Calu3 (cell line): ENCODE results near the gene ZNF865. TPM values are rescaled to one million over a fixed set of nuclear protein-coding genes. Genes with fewer than 3 reads are reported as not detected.
A peak's percentile ranks its signal among the peaks of the same experiment; 100 is the strongest.

Experiments used
- BruUV-seq: library from RNA; stranded (reverse); fragments of 400-500 nt; replicated peaks from 2 replicates; lab custom pipeline; 2021; lab: Mats Ljungman, UMichigan
- CTCF ChIA-PET: fragments of 300-600 bp; sonication (Branson Sonifier 250); formaldehyde crosslinking; loops from one replicate; lab custom pipeline; 2022; ENCODE audit warnings: antibody characterized with exemption; lab: Charles Lee
- DNase-seq: peaks from one replicate; pipeline ENCODE4 v3.0.0; 2022
- H3K27ac Mint-ChIP-seq: one replicate; pipeline ENCODE4 v1.8.0; 2022; ENCODE audit warnings: mixed read lengths; ENCODE audit not compliant: unreplicated experiment
- H3K27me3 Mint-ChIP-seq: one replicate; pipeline ENCODE4 v1.8.0; 2022; ENCODE audit warnings: mixed read lengths; ENCODE audit not compliant: unreplicated experiment
- H3K36me3 Mint-ChIP-seq: one replicate; pipeline ENCODE4 v1.8.0; 2022; ENCODE audit warnings: mild to moderate bottlenecking, moderate library complexity, mixed read lengths; ENCODE audit not compliant: insufficient read depth, unreplicated experiment
- H3K4me1 Mint-ChIP-seq: one replicate; pipeline ENCODE4 v1.8.0; 2022; ENCODE audit warnings: mild to moderate bottlenecking, low read depth, mixed read lengths; ENCODE audit not compliant: unreplicated experiment
- H3K4me3 Mint-ChIP-seq: one replicate; pipeline ENCODE4 v1.8.0; 2022; ENCODE audit warnings: mild to moderate bottlenecking, low read depth, moderate library complexity, mixed read lengths; ENCODE audit not compliant: unreplicated experiment
- H3K9me3 Mint-ChIP-seq: one replicate; pipeline ENCODE4 v1.8.0; 2022; ENCODE audit warnings: low read depth, mixed read lengths; ENCODE audit not compliant: unreplicated experiment
- CTCF ChIP-seq: fragments of 200-600 bp; IDR thresholded peaks from one replicate; pipeline ENCODE4 v1.8.0; 2022; ENCODE audit warnings: antibody characterized with exemption; ENCODE audit not compliant: unreplicated experiment
- intact Hi-C: fragments of 100-400 bp; cut with micrococcal nuclease; formaldehyde crosslinking; loops from one replicate; pipeline ENCODE4 v1.10.0; 2022; ENCODE audit not compliant: unreplicated experiment
- total RNA-seq: library from RNA; stranded (reverse); gene quantifications from 2 replicates; pipeline ENCODE4 v1.2.3, GENCODE V29; 2022

The ZNF865 gene
- total RNA-seq, 1 experiment from 2014 or later, result 29.6 TPM

- peaks cover 28% of the 10 kb centered on the region for H3K36me3 Mint-ChIP-seq
- H3K9me3 Mint-ChIP-seq, result no peaks in the 10 kb centered on the region
- peaks cover 29% of the 10 kb centered on the region for H3K27me3 Mint-ChIP-seq
- H3K4me1 Mint-ChIP-seq, result peaks cover 10% of the 10 kb centered on the region
- no peak for DNase-seq
- CTCF ChIA-PET, result interaction anchor here (0.7 kb wide), 1 partner anchor 55 kb away, joined by 3 read pairs; no protein-coding TSS in a partner anchor
- no peak for TF ChIP-seq CTCF
- no TSS peak for BruUV-seq
- no peak overlapping the region for H3K4me3 Mint-ChIP-seq
- no peak overlapping the region for H3K27ac Mint-ChIP-seq
- intact Hi-C loops, result no loop called here
Measured at GRCh38 chr19:55590617-55591016, 14.8 kb upstream of the ZNF865 start.

- Mint-ChIP-seq H3K27me3 (peaks cover 19% of the 10 kb centered on the region), H3K9me3 (no peaks in the 10 kb centered on the region), H3K36me3 (peaks cover 32% of the 10 kb centered on the region), H3K27ac (peak overlapping the region; percentile 59), H3K4me1 (peaks cover 1% of the 10 kb centered on the region), H3K4me3 (no peak overlapping the region)
- CTCF ChIA-PET, result no interaction called here
- intact Hi-C loops, result no loop called here
- BruUV-seq, result TSS peak; percentile 17
- no peak for TF ChIP-seq CTCF
- no peak for DNase-seq
Measured at GRCh38 chr19:55591555-55591954, 13.9 kb upstream of the ZNF865 start.

GRCh38 chr19:55592391-55593090 lies 12.9 kb upstream of the ZNF865 start:
- H3K4me3 Mint-ChIP-seq, result no peak overlapping the region
- H3K27me3 Mint-ChIP-seq, result peaks cover 18% of the 10 kb centered on the region
- H3K27ac Mint-ChIP-seq, result no peak overlapping the region
- CTCF ChIA-PET, result no interaction called here
- no peak for DNase-seq
- H3K36me3 Mint-ChIP-seq, result peaks cover 32% of the 10 kb centered on the region
- no TSS peak for BruUV-seq
- intact Hi-C loops, result no loop called here
- TF ChIP-seq CTCF, result no peak
- H3K4me1 Mint-ChIP-seq, result no peaks in the 10 kb centered on the region
- H3K9me3 Mint-ChIP-seq, result no peaks in the 10 kb centered on the region

GRCh38 chr19:55593096-55593772 lies 12.2 kb upstream of the ZNF865 start:
- no TSS peak for BruUV-seq
- Mint-ChIP-seq H3K36me3 (peaks cover 38% of the 10 kb centered on the region), H3K27ac (no peak overlapping the region), H3K4me1 (peaks cover under 1% of the 10 kb centered on the region), H3K9me3 (no peaks in the 10 kb centered on the region), H3K4me3 (no peak overlapping the region), H3K27me3 (peaks cover 18% of the 10 kb centered on the region)
- CTCF ChIA-PET, result interaction anchor here (0.5 kb wide), 1 partner anchor 37 kb away, joined by 4 read pairs; no protein-coding TSS in a partner anchor
- DNase-seq, result no peak
- intact Hi-C loops, result no loop called here
- TF ChIP-seq CTCF, result no peak
